PC-9 (cell line): ENCODE data around the gene AMBRA1. TPM values are rescaled to one million over a fixed set of nuclear protein-coding genes. Genes with fewer than 3 reads are reported as not detected.

Experiments
- BruUV-seq: library from RNA; stranded (reverse); fragments of 400-500 nt; replicated peaks from 2 replicates; lab custom pipeline; 2021; lab: Mats Ljungman, UMichigan
- CTCF ChIA-PET: fragments of 300-600 bp; sonication (Branson Sonifier 250); formaldehyde crosslinking; loops from one replicate; lab custom pipeline; 2022; ENCODE audit warnings: antibody characterized with exemption; lab: Charles Lee
- POLR2A ChIA-PET: fragments of 300-600 bp; sonication (Branson Sonifier 250); formaldehyde crosslinking; loops from one replicate; lab custom pipeline; 2022; ENCODE audit warnings: antibody characterized with exemption; ENCODE audit not compliant: unreplicated experiment; lab: Charles Lee
- DNase-seq, 2 experiments: peaks; one replicate each; pipeline versions ENCODE4 v3.0.0 to v3.0.0-alpha.2; 2015 to 2022; ENCODE audit warnings: mixed read lengths in 1 of 2
- H2AFZ ChIP-seq: fragments of 200-600 bp; sonication (generic); 2 replicates; pipeline ENCODE4 v1.8.1; 2017; ENCODE audit warnings: antibody characterized with exemption
- H3F3A ChIP-seq: fragments of 200-600 bp; sonication (generic); 2 replicates; pipeline ENCODE4 v1.8.1; 2017; ENCODE audit warnings: antibody characterized with exemption, mild to moderate bottlenecking, low read depth; ENCODE audit not compliant: insufficient read depth
- H3K27ac ChIP-seq: fragments of 200-600 bp; sonication (generic); 2 replicates; pipeline ENCODE4 v1.6.1; 2016; ENCODE audit warnings: mixed run types
- H3K27me3 ChIP-seq: fragments of 200-600 bp; sonication (generic); 2 replicates; pipeline ENCODE4 v1.6.1; 2016; ENCODE audit warnings: low read depth, mixed run types; ENCODE audit not compliant: insufficient read depth
- H3K36me3 ChIP-seq: fragments of 200-600 bp; sonication (generic); 2 replicates; pipeline ENCODE4 v1.6.1; 2016; ENCODE audit warnings: low read depth, mixed run types
- H3K4me1 ChIP-seq: fragments of 200-600 bp; sonication (generic); replicated peaks from 2 replicates; pipeline ENCODE4 v1.6.1; 2016; ENCODE audit warnings: mixed run types; ENCODE audit not compliant: insufficient read depth
- H3K4me2 ChIP-seq: fragments of 200-600 bp; sonication (generic); 2 replicates; pipeline ENCODE4 v1.6.1; 2017; ENCODE audit warnings: mixed run types
- H3K4me3 ChIP-seq: fragments of 200-600 bp; sonication (generic); 2 replicates; pipeline ENCODE4 v1.6.1; 2016; ENCODE audit warnings: mixed run types
- H3K79me2 ChIP-seq: fragments of 200-600 bp; sonication (generic); 2 replicates; pipeline ENCODE4 v1.6.1; 2017; ENCODE audit warnings: low read depth, mixed run types
- H3K9me2 ChIP-seq: fragments of 200-600 bp; sonication (generic); 2 replicates; pipeline ENCODE4 v1.8.1; 2017; ENCODE audit warnings: mild to moderate bottlenecking; ENCODE audit not compliant: insufficient read depth
- H3K9me3 ChIP-seq: fragments of 200-600 bp; sonication (generic); 2 replicates; pipeline ENCODE4 v1.8.1; 2016; ENCODE audit warnings: low read depth; ENCODE audit not compliant: insufficient read depth
- H4K20me1 ChIP-seq: fragments of 200-600 bp; sonication (generic); 2 replicates; pipeline ENCODE4 v1.8.1; 2017; ENCODE audit not compliant: insufficient read depth
- CTCF ChIP-seq: fragments of 200-600 bp; sonication (generic); conservative IDR thresholded peaks from 2 replicates; pipeline ENCODE4 v1.6.1; 2017; ENCODE audit warnings: mixed run types, antibody characterized with exemption, mild to moderate bottlenecking, moderate library complexity
- EZH2 ChIP-seq: fragments of 200-600 bp; sonication (generic); IDR thresholded peaks from 2 replicates; pipeline ENCODE4 v1.8.0; 2017; ENCODE audit warnings: antibody characterized with exemption, low read depth
- intact Hi-C: fragments of 100-400 bp; cut with micrococcal nuclease; formaldehyde crosslinking; loops from one replicate; pipeline ENCODE4 v1.10.0; 2022; ENCODE audit not compliant: unreplicated experiment
- total RNA-seq: library from RNA; stranded (reverse); gene quantifications from 2 replicates; pipeline ENCODE4 v1.2.3, GENCODE V29; 2021

Gene AMBRA1
- total RNA-seq, 1 experiment from 2014 or later: 41.4 TPM

GRCh38 chr11:46457659-46458424, 136.0 kb downstream of the AMBRA1 start:
- no peaks in the 10 kb centered on the region for H3K27me3 ChIP-seq
- H4K20me1 ChIP-seq: peaks cover 22% of the 10 kb centered on the region; the same call in 1 of the 2 replicates
- H3K4me3 ChIP-seq: no peak overlapping the region
- no peaks in the 10 kb centered on the region for H3K9me2 ChIP-seq
- DNase-seq: no peak
- H3K9me3 ChIP-seq: no peaks in the 10 kb centered on the region
- no peaks in the 10 kb centered on the region; the same call in 1 of the 2 replicates for H3F3A ChIP-seq
- BruUV-seq: no TSS peak
- 0 out of 2 replicates have a peak, but pooled peaks cover 3% of the 10 kb centered on the region for H3K79me2 ChIP-seq
- no peak for TF ChIP-seq EZH2
- TF ChIP-seq CTCF: no peak
- no peak overlapping the region for H3K4me2 ChIP-seq
- POLR2A ChIA-PET: no interaction called here
- H2AFZ ChIP-seq: no peak overlapping the region
- no peaks in the 10 kb centered on the region for H3K36me3 ChIP-seq
- H3K4me1 ChIP-seq: no peaks in the 10 kb centered on the region
- intact Hi-C loops: no loop called here
- CTCF ChIA-PET: interaction anchor here (0.5 kb wide), 1 partner anchor 104 kb away, joined by 3 read pairs; no protein-coding TSS in a partner anchor
- H3K27ac ChIP-seq: no peak overlapping the region

GRCh38 chr11:46457021-46457420, 136.8 kb downstream of the AMBRA1 start:
- H3K79me2 ChIP-seq: 0 out of 2 replicates have a peak, but pooled peaks cover 3% of the 10 kb centered on the region
- H2AFZ ChIP-seq: no peak overlapping the region
- intact Hi-C loops: no loop called here
- H3K9me3 ChIP-seq: no peaks in the 10 kb centered on the region
- no peaks in the 10 kb centered on the region for H3K4me1 ChIP-seq
- BruUV-seq: no TSS peak
- TF ChIP-seq EZH2 (no peak), CTCF (no peak)
- ChIA-PET CTCF (interaction anchor here (0.6 kb wide), 1 partner anchor 161 kb away, joined by 3 read pairs; no protein-coding TSS in a partner anchor), POLR2A (no interaction called here)
- no peaks in the 10 kb centered on the region for H3K27me3 ChIP-seq
- no peaks in the 10 kb centered on the region for H3K9me2 ChIP-seq
- H3K4me2 ChIP-seq: no peak overlapping the region
- H3K27ac ChIP-seq: no peak overlapping the region
- H4K20me1 ChIP-seq: peaks cover 22% of the 10 kb centered on the region; the same call in 1 of the 2 replicates
- no peaks in the 10 kb centered on the region; the same call in 1 of the 2 replicates for H3F3A ChIP-seq
- no peak for DNase-seq
- H3K36me3 ChIP-seq: no peaks in the 10 kb centered on the region
- no peak overlapping the region for H3K4me3 ChIP-seq

GRCh38 chr11:46456269-46457001, 137.4 kb downstream of the AMBRA1 start:
- no peaks in the 10 kb centered on the region for H3K9me2 ChIP-seq
- peaks cover 22% of the 10 kb centered on the region; the same call in 1 of the 2 replicates for H4K20me1 ChIP-seq
- H3K4me1 ChIP-seq: no peaks in the 10 kb centered on the region
- 0 out of 2 replicates have a peak, but pooled peaks cover 3% of the 10 kb centered on the region for H3K79me2 ChIP-seq
- POLR2A ChIA-PET: no interaction called here
- BruUV-seq: no TSS peak
- H2AFZ ChIP-seq: no peak overlapping the region
- no peak overlapping the region for H3K4me2 ChIP-seq
- H3F3A ChIP-seq: peaks cover 3% of the 10 kb centered on the region
- TF ChIP-seq EZH2 (no peak), CTCF (no peak)
- DNase-seq: no peak
- no peaks in the 10 kb centered on the region for H3K27me3 ChIP-seq
- no peaks in the 10 kb centered on the region for H3K36me3 ChIP-seq
- H3K9me3 ChIP-seq: no peaks in the 10 kb centered on the region
- no peak overlapping the region for H3K4me3 ChIP-seq
- H3K27ac ChIP-seq: no peak overlapping the region
- CTCF ChIA-PET: interaction anchor here (0.6 kb wide), 1 partner anchor 161 kb away, joined by 3 read pairs; no protein-coding TSS in a partner anchor
- intact Hi-C loops: no loop called here
